Peyer's patch (tissue), 4 donors: ENCODE measurements around the gene CASKIN2.

Source experiments
- CTCF ChIP-seq, 6 experiments: fragments of 450-650 bp in 4 of 6; fragments of 200-600 bp in 2 of 6; sonication (generic) in 1 of 6; IDR thresholded peaks; one replicate each; pipeline ENCODE4 v1.5.1; 2017 to 2019; ENCODE audit warnings: antibody characterized with exemption in 6 of 6, mild to moderate bottlenecking in 3 of 6, moderate library complexity in 1 of 6
- POLR2A ChIP-seq, 2 donors: fragments of 450-650 bp; IDR thresholded peaks; one replicate each; pipeline ENCODE4 v1.5.1; 2017; ENCODE audit warnings: antibody characterized with exemption in 2 of 2, mild to moderate bottlenecking in 2 of 2, moderate library complexity in 2 of 2

DNA sequence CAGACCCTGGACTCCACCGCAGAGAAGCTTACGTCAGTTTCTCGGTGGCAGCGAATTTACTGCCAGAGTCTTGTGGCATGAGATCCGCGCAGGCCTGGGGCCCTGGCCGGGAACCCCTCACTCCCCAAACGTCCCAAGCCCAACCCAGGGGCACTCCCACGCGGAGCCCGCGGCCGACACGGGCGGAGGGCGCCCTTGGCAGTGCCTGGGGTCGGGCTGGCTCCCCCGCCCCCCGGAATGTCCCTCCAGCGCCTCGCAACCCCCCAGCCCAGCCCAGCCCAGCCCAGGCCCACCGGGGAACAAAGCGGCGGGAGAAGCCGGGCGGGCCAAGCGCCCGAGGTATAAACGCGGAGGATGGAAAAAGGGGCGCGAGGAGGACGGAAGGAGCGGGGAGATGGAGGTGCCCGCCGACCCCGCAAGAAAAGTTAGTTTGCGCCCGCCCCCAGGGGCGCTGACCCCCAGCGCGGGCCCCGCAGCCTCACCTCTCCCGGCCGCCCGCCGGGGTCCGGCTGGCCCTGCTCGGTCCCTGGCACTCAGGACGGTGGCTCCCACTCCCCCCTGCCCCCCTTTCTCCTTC, 330 bp downstream of the CASKIN2 start:
- TF ChIP-seq POLR2A (IDR thresholded peaks at IDR 0.05), result no peak
- TF ChIP-seq CTCF (IDR thresholded peaks at IDR 0.05), result no peak
